AG04450 (cell line): ENCODE results near the gene PPBP. TPM values are rescaled to one million over a fixed set of nuclear protein-coding genes. Genes with fewer than 3 reads are reported as not detected.

Experiments used
- CTCF ChIA-PET: fragments of 300-600, 350-600 bp; formaldehyde crosslinking; extraction: SDS; loops from one replicate; lab custom pipeline; 2022; ENCODE audit warnings: antibody characterized with exemption, inconsistent platforms; lab: Charles Lee
- POLR2A ChIA-PET: fragments of 350-600 bp; formaldehyde crosslinking; extraction: SDS; loops from one replicate; lab custom pipeline; 2021; ENCODE audit warnings: antibody characterized with exemption, inconsistent platforms; lab: Yijun Ruan, JAX
- DNase-seq: peaks from one replicate; pipeline ENCODE4 v3.0.0-alpha.2; 2011; ENCODE audit warnings: low read depth, low spot score
- H3K27ac ChIP-seq: one replicate; pipeline ENCODE4 v1.5.1; 2012; ENCODE audit warnings: low read depth, low read length, control low read depth
- H3K27me3 ChIP-seq: one replicate; pipeline ENCODE4 v1.6.0; 2012; ENCODE audit warnings: low read length; ENCODE audit not compliant: control insufficient read depth, insufficient read depth
- H3K4me3 ChIP-seq: 2 replicates; pipeline ENCODE4 v1.5.1; 2011; ENCODE audit warnings: mild to moderate bottlenecking, low read depth, low read length, control low read depth
- H3K9me3 ChIP-seq: 2 replicates; pipeline ENCODE4 v1.5.1; 2012; ENCODE audit warnings: low read length; ENCODE audit not compliant: control insufficient read depth, insufficient read depth
- CTCF ChIP-seq: IDR thresholded peaks from 2 replicates; pipeline ENCODE4 v1.5.1; 2011; ENCODE audit warnings: low read depth, low read length, control low read depth, inconsistent platforms
- polyA plus RNA-seq: library from polyadenylated mRNA; depleted of rRNA; stranded (reverse); fragments of >200 nt; gene quantifications from 2 replicates; pipeline ENCODE4 v1.2.3, GENCODE V29; 2011; rRNA removed
- small RNA-seq: library from RNA; depleted of rRNA; stranded (forward); fragments of <200 nt; gene quantifications from one replicate; pipeline ENCODE3, GENCODE V24; 2012; ENCODE audit warnings: low read depth; ENCODE audit not compliant: insufficient read length

Gene PPBP
- polyA plus RNA-seq, 1 experiment = not detected

- H3K4me3 ChIP-seq = no peak overlapping the region
These were observed 44.4 kb downstream of the PPBP start for GRCh38 chr4:73943555-73943954.

GRCh38 chr4:73936969-73937368 is 51.0 kb downstream of the PPBP start:
- TF ChIP-seq CTCF = no peak
- no peak for DNase-seq
- Histone ChIP-seq H3K4me3 (no peak overlapping the region), H3K27me3 (peaks cover 7% of the 10 kb centered on the region), H3K27ac (no peak overlapping the region), H3K9me3 (no peaks in the 10 kb centered on the region)
- CTCF ChIA-PET = no interaction called here
- POLR2A ChIA-PET = no interaction called here

More at GRCh38 chr4:73943555-73943954, 44.4 kb downstream of the PPBP start:
- no peaks in the 10 kb centered on the region for H3K9me3 ChIP-seq
- ChIA-PET CTCF (no interaction called here), POLR2A (no interaction called here)
- no peak for DNase-seq
- H3K27ac ChIP-seq = no peak overlapping the region
- H3K27me3 ChIP-seq = peaks cover 32% of the 10 kb centered on the region
- no peak for TF ChIP-seq CTCF

Small RNAs within 50 kb of the gene (small RNA-seq; reads per million reads assigned to genes)
- not detected for gene RN7SL218P

Other genes starting within 250 kb of the PPBP start
- 4.3 and 6.1 TPM in 2 replicates for gene CXCL8, start 247.6 kb downstream of the PPBP start, polyA plus RNA-seq
- gene CXCL6, start 151.5 kb downstream of the PPBP start, polyA plus RNA-seq = 0.43 and 0.57 TPM in 2 replicates
- gene PF4V1, start 134.9 kb downstream of the PPBP start, polyA plus RNA-seq = 0.20 and 0.83 TPM in 2 replicates
- 2.0 and 2.1 TPM in 2 replicates for gene CXCL1, start 118.8 kb downstream of the PPBP start, polyA plus RNA-seq
- gene PF4, start 6.2 kb downstream of the PPBP start, polyA plus RNA-seq = not detected in 2 replicates
- 0.36 and 0.69 TPM in 2 replicates for gene CXCL5, start 10.5 kb upstream of the PPBP start, polyA plus RNA-seq
- 0.43 and 0.74 TPM in 2 replicates for gene CXCL3, start 50.5 kb upstream of the PPBP start, polyA plus RNA-seq
- 0.69 and 0.84 TPM in 2 replicates for gene CXCL2, start 111.0 kb upstream of the PPBP start, polyA plus RNA-seq
- gene MTHFD2L, start 169.9 kb upstream of the PPBP start, polyA plus RNA-seq = 4.1 and 6.2 TPM in 2 replicates